Activated CD4-positive, alpha-beta T cell treated with anti-CD3 and anti-CD28 coated beads, Interleukin-2, amount 50 U/mL, for 48 hours (primary cell): ENCODE data around the gene USP17L11.
"Not testable (repeated sequence)": the region's sequence is repeated elsewhere in the genome, so short reads cannot be mapped to it uniquely, and the experiment has no call there.

ENCODE experiments used
- DNase-seq, 2 experiments: peaks; one replicate each; pipeline ENCODE4 v3.0.0-alpha.2; 2020

The USP17L11 gene

GRCh38 chr4:9215105-9215504, at the start of gene USP17L11:
Gene USP17L11, plus strand, starts transcription at chr4:9215405. Its CDS starts 0 bp downstream, at chr4:9215405.
- not testable (repeated sequence) for DNase-seq

GRCh38 chr4:9165990-9166389, 49.2 kb upstream of the USP17L11 start:
- not testable (repeated sequence) for DNase-seq

GRCh38 chr4:9169791-9170459, 45.3 kb upstream of the USP17L11 start, which contains the start of gene FAM90A26:
Gene FAM90A26, plus strand, starts transcription at chr4:9170409. Its CDS starts 2,764 bp downstream, at chr4:9173173.
- not testable (repeated sequence) for DNase-seq

- DNase-seq, result not testable (repeated sequence)
These were observed 4.8 kb upstream of the USP17L11 start, which contains the start of gene USP17L10 for GRCh38 chr4:9210357-9210756. Gene USP17L10, plus strand, starts transcription at chr4:9210657. Its CDS starts 0 bp downstream, at chr4:9210657.

GRCh38 chr4:9214701-9215100, 504 bp upstream of the USP17L11 start:
- DNase-seq, result not testable (repeated sequence)

GRCh38 chr4:9219852-9220251, 4.6 kb downstream of the USP17L11 start, which contains the start of gene USP17L12:
Gene USP17L12, plus strand, starts transcription at chr4:9220152. Its CDS starts 0 bp downstream, at chr4:9220152.
- DNase-seq, result not testable (repeated sequence)

GRCh38 chr4:9224596-9224995, 9.4 kb downstream of the USP17L11 start, which contains the start of gene USP17L13:
Gene USP17L13, plus strand, starts transcription at chr4:9224896. Its CDS starts 0 bp downstream, at chr4:9224896.
- not testable (repeated sequence) for DNase-seq

GRCh38 chr4:9230249-9230648, 15.0 kb downstream of the USP17L11 start:
- not testable (repeated sequence) for DNase-seq

- not testable (repeated sequence) for DNase-seq
These were observed 18.9 kb downstream of the USP17L11 start, which contains the start of gene USP17L15 for GRCh38 chr4:9234085-9234484. Gene USP17L15, plus strand, starts transcription at chr4:9234385. Its CDS starts 0 bp downstream, at chr4:9234385.

- not testable (repeated sequence) for DNase-seq
These were observed 23.3 kb downstream of the USP17L11 start for GRCh38 chr4:9238461-9238860.

GRCh38 chr4:9243579-9243978, 28.4 kb downstream of the USP17L11 start, which contains the start of gene USP17L17:
Gene USP17L17, plus strand, starts transcription at chr4:9243879. Its CDS starts 0 bp downstream, at chr4:9243879.
- DNase-seq, result not testable (repeated sequence)

- DNase-seq, result not testable (repeated sequence)
These were observed 32.9 kb downstream of the USP17L11 start, which contains the start of gene USP17L18 for GRCh38 chr4:9247953-9248680. Gene USP17L18, plus strand, starts transcription at chr4:9248630. Its CDS starts 0 bp downstream, at chr4:9248630.

- not testable (repeated sequence) for DNase-seq
These were observed 37.9 kb downstream of the USP17L11 start, which contains the start of gene USP17L19 for GRCh38 chr4:9253078-9253477. Gene USP17L19, plus strand, starts transcription at chr4:9253378. Its CDS starts 0 bp downstream, at chr4:9253378.

- DNase-seq, result not testable (repeated sequence)
These were observed 42.6 kb downstream of the USP17L11 start, which contains the start of gene USP17L20 for GRCh38 chr4:9257824-9258223. Gene USP17L20, plus strand, starts transcription at chr4:9258124. Its CDS starts 0 bp downstream, at chr4:9258124.

GRCh38 chr4:9262572-9262971, 47.4 kb downstream of the USP17L11 start, which contains the start of gene USP17L21:
Gene USP17L21, plus strand, starts transcription at chr4:9262872. Its CDS starts 0 bp downstream, at chr4:9262872.
- DNase-seq, result not testable (repeated sequence)
